ENCODE data around the gene ST6GALNAC3. TPM values are rescaled to one million over a fixed set of nuclear protein-coding genes. Genes with fewer than 3 reads are reported as not detected.

ST6GALNAC3 gene
- total and polyA plus RNA-seq, 11 donors = 2.5 to 7.7 (median 4.4) TPM

GRCh38 chr1:76073481-76073880, 1.1 kb upstream of the ST6GALNAC3 start:
- TF ChIP-seq POLR2A (IDR thresholded peaks at IDR 0.05) = no peak
- TF ChIP-seq, protein P1, sequence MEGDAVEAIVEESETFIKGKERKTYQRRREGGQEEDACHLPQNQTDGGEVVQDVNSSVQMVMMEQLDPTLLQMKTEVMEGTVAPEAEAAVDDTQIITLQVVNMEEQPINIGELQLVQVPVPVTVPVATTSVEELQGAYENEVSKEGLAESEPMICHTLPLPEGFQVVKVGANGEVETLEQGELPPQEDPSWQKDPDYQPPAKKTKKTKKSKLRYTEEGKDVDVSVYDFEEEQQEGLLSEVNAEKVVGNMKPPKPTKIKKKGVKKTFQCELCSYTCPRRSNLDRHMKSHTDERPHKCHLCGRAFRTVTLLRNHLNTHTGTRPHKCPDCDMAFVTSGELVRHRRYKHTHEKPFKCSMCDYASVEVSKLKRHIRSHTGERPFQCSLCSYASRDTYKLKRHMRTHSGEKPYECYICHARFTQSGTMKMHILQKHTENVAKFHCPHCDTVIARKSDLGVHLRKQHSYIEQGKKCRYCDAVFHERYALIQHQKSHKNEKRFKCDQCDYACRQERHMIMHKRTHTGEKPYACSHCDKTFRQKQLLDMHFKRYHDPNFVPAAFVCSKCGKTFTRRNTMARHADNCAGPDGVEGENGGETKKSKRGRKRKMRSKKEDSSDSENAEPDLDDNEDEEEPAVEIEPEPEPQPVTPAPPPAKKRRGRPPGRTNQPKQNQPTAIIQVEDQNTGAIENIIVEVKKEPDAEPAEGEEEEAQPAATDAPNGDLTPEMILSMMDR (IDR thresholded peaks at IDR 0.05) = no peak
- Histone ChIP-seq H3K9me3 (no peaks in the 10 kb centered on the region), H3K27ac (peak overlapping the region in 1 of 12 donors; percentile 87), H3K27me3 (no peaks in the 10 kb centered on the region), H3K4me1 (peaks cover 0 to 31% (median 12%) of the 10 kb centered on the region in 12 donors), H3K36me3 (no peaks in the 10 kb centered on the region), H3K4me3 (no peak overlapping the region)
- intact Hi-C loops (cut with DNase I) = loop anchor here in 3 of 10 donors (5.0 kb wide), 2 partner anchors 64 to 79 kb away; no protein-coding TSS in a partner anchor
- DNase-seq (no peak), ATAC-seq (no peak)
- 70 to 79% (median 72%) methylated on average over 5 of the region's 5 CpGs for WGBS, 4 donors

- Histone ChIP-seq H3K36me3 (no peaks in the 10 kb centered on the region), H3K9me3 (no peaks in the 10 kb centered on the region), H3K4me1 (peaks cover 0 to 28% (median 9%) of the 10 kb centered on the region in 12 donors), H3K27me3 (no peaks in the 10 kb centered on the region), H3K27ac (peak overlapping the region; percentile 66 to 93 (median 80)), H3K4me3 (peak overlapping the region; percentile 46 to 90 (median 68))
- 15 to 20% (median 16%) methylated on average over 9 of the region's 9 CpGs for WGBS, 4 donors
- no peak for DNase-seq
- TF ChIP-seq, protein P1 (IDR thresholded peaks at IDR 0.05) = no peak
- no peak for TF ChIP-seq POLR2A (IDR thresholded peaks at IDR 0.05)
- no peak for ATAC-seq
- intact Hi-C loops (cut with DNase I) = loop anchor here in 3 of 10 donors (2.0 kb wide), 2 partner anchors 64 to 66 kb away; no protein-coding TSS in a partner anchor
Measured at GRCh38 chr1:76075188-76075489, 593 bp downstream of the ST6GALNAC3 start.

DNA sequence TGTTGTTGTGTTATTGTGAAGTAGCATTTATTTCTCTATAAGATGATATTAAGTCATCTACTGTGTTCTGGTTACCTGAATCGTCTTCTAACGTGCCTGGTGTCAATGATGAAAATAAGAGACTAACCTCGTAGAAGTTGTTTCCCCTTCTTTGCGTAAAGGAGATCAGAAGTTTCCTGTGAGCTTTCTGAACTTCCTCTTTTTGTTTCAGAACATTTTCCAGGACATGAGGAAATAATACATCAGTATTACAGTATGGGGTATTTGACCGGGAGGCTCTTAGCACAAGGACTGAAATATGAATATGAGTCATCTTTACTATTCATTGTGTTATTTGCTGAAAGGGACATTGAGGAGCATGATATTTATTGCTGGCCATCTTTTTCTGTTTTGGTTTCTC, 1.3 kb downstream of the ST6GALNAC3 start:
- H3K27ac ChIP-seq = peak overlapping the region; percentile 66 to 93 (median 80)
- H3K36me3 ChIP-seq = no peaks in the 10 kb centered on the region
- intact Hi-C loops (cut with DNase I) = loop anchor here in 3 of 10 donors (2.0 kb wide), 2 partner anchors 63 to 65 kb away; no protein-coding TSS in a partner anchor
- H3K27me3 ChIP-seq = no peaks in the 10 kb centered on the region
- ATAC-seq (peak in 3 of 4 donors; percentile 39 to 80 (median 49)), DNase-seq (no peak)
- TF ChIP-seq, protein P1 (IDR thresholded peaks at IDR 0.05) = no peak
- peak in 1 of 2 donors; percentile 31 for TF ChIP-seq POLR2A (IDR thresholded peaks at IDR 0.05)
- H3K4me1 ChIP-seq = peaks cover 0 to 28% (median 9%) of the 10 kb centered on the region in 12 donors
- H3K9me3 ChIP-seq = no peaks in the 10 kb centered on the region
- peak overlapping the region; percentile 46 to 90 (median 68) for H3K4me3 ChIP-seq
- WGBS, 4 donors = 48 to 64% (median 56%) methylated on average over 5 of the region's 5 CpGs

GRCh38 chr1:76079475-76080227, 5.1 kb downstream of the ST6GALNAC3 start:
- WGBS, 4 donors = 90 to 93% (median 91%) methylated on average over 7 of the region's 7 CpGs
- Histone ChIP-seq H3K27ac (no peak overlapping the region), H3K4me3 (no peak overlapping the region), H3K27me3 (no peaks in the 10 kb centered on the region), H3K36me3 (no peaks in the 10 kb centered on the region), H3K4me1 (peaks cover 0 to 18% (median 2%) of the 10 kb centered on the region in 12 donors), H3K9me3 (no peaks in the 10 kb centered on the region)
- DNase-seq = no peak
- no peak for TF ChIP-seq POLR2A (IDR thresholded peaks at IDR 0.05)
- TF ChIP-seq, protein P1 (IDR thresholded peaks at IDR 0.05) = no peak
- ATAC-seq = no peak
- intact Hi-C loops (cut with DNase I) = loop anchor here in 1 of 10 donors (5.0 kb wide), 1 partner anchor 73 kb away; no protein-coding TSS in a partner anchor

Data from heart left ventricle (tissue), 16 donors.